ENCODE measurements around the gene ADGRE2. TPM values are rescaled to one million over a fixed set of nuclear protein-coding genes. Genes with fewer than 3 reads are reported as not detected.
A peak's percentile ranks its signal among the peaks of the same experiment; 100 is the strongest.
"Not testable (repeated sequence)": the region's sequence is repeated elsewhere in the genome, so short reads cannot be mapped to it uniquely, and the experiment has no call there.

Gene ADGRE2
- total RNA-seq, 4 donors from 2014 or later: 1.2 to 16.5 (median 1.9) TPM; not detected in 1

- peak in 1 of 3 donors; percentile 26 for DNase-seq
- no peak overlapping the region for H3K4me3 ChIP-seq
- H3K36me3 ChIP-seq: no peaks in the 10 kb centered on the region
- H3K9me3 ChIP-seq: no peaks in the 10 kb centered on the region
- peaks cover 0 to 7% (median 0%) of the 10 kb centered on the region in 4 donors for H3K4me1 ChIP-seq
- no peak for TF ChIP-seq POLR2A (IDR thresholded peaks at IDR 0.05)
- TF ChIP-seq, protein P1, sequence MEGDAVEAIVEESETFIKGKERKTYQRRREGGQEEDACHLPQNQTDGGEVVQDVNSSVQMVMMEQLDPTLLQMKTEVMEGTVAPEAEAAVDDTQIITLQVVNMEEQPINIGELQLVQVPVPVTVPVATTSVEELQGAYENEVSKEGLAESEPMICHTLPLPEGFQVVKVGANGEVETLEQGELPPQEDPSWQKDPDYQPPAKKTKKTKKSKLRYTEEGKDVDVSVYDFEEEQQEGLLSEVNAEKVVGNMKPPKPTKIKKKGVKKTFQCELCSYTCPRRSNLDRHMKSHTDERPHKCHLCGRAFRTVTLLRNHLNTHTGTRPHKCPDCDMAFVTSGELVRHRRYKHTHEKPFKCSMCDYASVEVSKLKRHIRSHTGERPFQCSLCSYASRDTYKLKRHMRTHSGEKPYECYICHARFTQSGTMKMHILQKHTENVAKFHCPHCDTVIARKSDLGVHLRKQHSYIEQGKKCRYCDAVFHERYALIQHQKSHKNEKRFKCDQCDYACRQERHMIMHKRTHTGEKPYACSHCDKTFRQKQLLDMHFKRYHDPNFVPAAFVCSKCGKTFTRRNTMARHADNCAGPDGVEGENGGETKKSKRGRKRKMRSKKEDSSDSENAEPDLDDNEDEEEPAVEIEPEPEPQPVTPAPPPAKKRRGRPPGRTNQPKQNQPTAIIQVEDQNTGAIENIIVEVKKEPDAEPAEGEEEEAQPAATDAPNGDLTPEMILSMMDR (IDR thresholded peaks at IDR 0.05): no peak
- no peaks in the 10 kb centered on the region for H3K27me3 ChIP-seq
- no peak overlapping the region for H3K27ac ChIP-seq
Observed at GRCh38 chr19:14779151-14779550, 791 bp upstream of the ADGRE2 start.

- H3K9me3 ChIP-seq, H3K27me3 ChIP-seq, DNase-seq: not testable (repeated sequence)
Observed at GRCh38 chr19:14777645-14778044, 715 bp downstream of the ADGRE2 start.

GRCh38 chr19:14775869-14776586 lies 2.3 kb downstream of the ADGRE2 start:
- no peaks in the 10 kb centered on the region for H3K9me3 ChIP-seq
- peak overlapping the region in 2 of 4 donors; percentile 17 to 31 for H3K27ac ChIP-seq
- no peak for TF ChIP-seq POLR2A (IDR thresholded peaks at IDR 0.05)
- TF ChIP-seq, protein P1 (IDR thresholded peaks at IDR 0.05): no peak
- peak in 2 of 3 donors; percentile 31 to 49 for DNase-seq
- peaks cover 0 to 7% (median 0%) of the 10 kb centered on the region in 4 donors for H3K4me1 ChIP-seq
- peak overlapping the region in 3 of 4 donors; percentile 19 to 44 (median 40) for H3K4me3 ChIP-seq
- no peaks in the 10 kb centered on the region for H3K27me3 ChIP-seq
- H3K36me3 ChIP-seq: no peaks in the 10 kb centered on the region

More at GRCh38 chr19:14777645-14778044, 715 bp downstream of the ADGRE2 start:
- not testable (repeated sequence) for H3K36me3 ChIP-seq, H3K4me3 ChIP-seq, H3K4me1 ChIP-seq, H3K27ac ChIP-seq

- H3K9me3 ChIP-seq, H3K36me3 ChIP-seq, H3K27me3 ChIP-seq, H3K27ac ChIP-seq, H3K4me1 ChIP-seq: not testable (repeated sequence)
- H3K4me3 ChIP-seq: peak overlapping the region in 3 of 4 donors; percentile 3 to 44 (median 40)
- peak in 1 of 3 donors; percentile 9 for DNase-seq
Observed at GRCh38 chr19:14775326-14775725, 3.0 kb downstream of the ADGRE2 start.

DNA sequence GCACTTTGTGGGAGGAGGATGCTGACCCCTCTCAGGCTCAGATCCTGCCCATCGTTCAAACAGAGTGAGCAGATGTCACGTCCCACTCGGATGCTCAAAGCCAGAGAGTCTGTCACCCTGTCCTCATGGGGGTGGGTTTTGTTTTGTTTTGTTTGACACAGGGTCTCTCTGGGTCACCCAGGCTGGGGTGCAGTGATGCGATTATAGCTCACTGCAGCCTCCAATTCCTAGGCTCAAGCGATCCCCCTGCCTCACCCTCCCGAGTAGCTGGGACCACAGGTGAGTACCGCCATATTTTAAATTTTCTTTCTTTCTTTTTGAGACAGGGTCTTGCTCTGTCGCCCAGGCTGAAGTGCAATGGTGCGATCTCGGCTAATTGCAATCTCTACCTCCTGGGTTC lies 4.0 kb downstream of the ADGRE2 start:
- DNase-seq: peak in 1 of 3 donors; percentile 9
- peaks cover 0 to 7% (median 0%) of the 10 kb centered on the region in 4 donors for H3K4me1 ChIP-seq
- H3K27ac ChIP-seq: no peak overlapping the region
- TF ChIP-seq, protein P1 (IDR thresholded peaks at IDR 0.05): no peak
- no peak for TF ChIP-seq POLR2A (IDR thresholded peaks at IDR 0.05)
- no peak overlapping the region for H3K4me3 ChIP-seq
- no peaks in the 10 kb centered on the region for H3K36me3 ChIP-seq
- no peaks in the 10 kb centered on the region for H3K9me3 ChIP-seq
- no peaks in the 10 kb centered on the region for H3K27me3 ChIP-seq

DNA sequence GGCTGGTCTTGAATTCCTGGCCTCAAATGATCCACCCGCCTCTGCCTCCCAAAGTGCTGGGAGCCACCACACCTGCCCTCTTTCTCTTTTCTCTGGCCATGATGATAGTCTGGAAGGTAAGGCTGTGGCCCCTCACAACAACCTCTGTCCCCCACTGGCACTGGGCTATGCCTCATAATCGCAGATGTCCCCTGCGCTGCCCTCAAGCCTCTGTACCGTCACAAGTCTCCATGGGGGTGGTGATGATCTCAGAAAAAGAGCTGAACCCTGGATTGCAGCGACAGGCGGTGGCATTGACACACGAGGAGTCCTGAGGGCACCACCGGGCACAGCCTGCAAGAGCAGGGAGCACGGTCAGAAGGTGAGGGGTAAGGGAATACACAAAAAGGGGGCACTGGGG lies 4.6 kb downstream of the ADGRE2 start:
- not testable (repeated sequence) for H3K36me3 ChIP-seq, H3K9me3 ChIP-seq, H3K27me3 ChIP-seq, H3K4me1 ChIP-seq, H3K4me3 ChIP-seq, H3K27ac ChIP-seq
- peak in 1 of 3 donors; percentile 7 for DNase-seq

- TF ChIP-seq, protein P1 (IDR thresholded peaks at IDR 0.05): no peak
- TF ChIP-seq POLR2A (IDR thresholded peaks at IDR 0.05): no peak
- no peak for DNase-seq
Observed at GRCh38 chr19:14772995-14773394, 5.4 kb downstream of the ADGRE2 start.

More at GRCh38 chr19:14772995-14773394, 5.4 kb downstream of the ADGRE2 start:
- no peaks in the 10 kb centered on the region for H3K27me3 ChIP-seq
- no peak overlapping the region for H3K4me3 ChIP-seq
- no peaks in the 10 kb centered on the region for H3K36me3 ChIP-seq
- no peak overlapping the region for H3K27ac ChIP-seq
- no peaks in the 10 kb centered on the region for H3K9me3 ChIP-seq
- peaks cover 0 to 7% (median 0%) of the 10 kb centered on the region in 4 donors for H3K4me1 ChIP-seq

All from Peyer's patch (tissue), 4 donors.